GM23248 (cell line): ENCODE results near the gene ITGB1BP2.
"Not testable (repeated sequence)": the region's sequence is repeated elsewhere in the genome, so short reads cannot be mapped to it uniquely, and the experiment has no call there.

Experiments
- EZH2 ChIP-seq: fragments of 200-600 bp; sonication (generic); IDR thresholded peaks from 2 replicates; pipeline ENCODE4 v1.6.1; 2018; ENCODE audit warnings: antibody characterized with exemption, mild to moderate bottlenecking; ENCODE audit not compliant: insufficient read depth, poor library complexity, severe bottlenecking
- EZH2phosphoT487 ChIP-seq: fragments of 200-600 bp; sonication (generic); IDR thresholded peaks from 2 replicates; pipeline ENCODE4 v1.6.1; 2018; ENCODE audit warnings: antibody characterized with exemption, moderate library complexity, mild to moderate bottlenecking, low read depth; ENCODE audit not compliant: insufficient read depth

GRCh38 chrX:71300495-71300894 lies 1.1 kb upstream of the ITGB1BP2 start:
- TF ChIP-seq EZH2, EZH2phosphoT487: not testable (repeated sequence)
